K562 (cell line): ENCODE data around the gene CHN1. TPM values are rescaled to one million over a fixed set of nuclear protein-coding genes. Genes with fewer than 3 reads are reported as not detected.

ENCODE experiments used
- ATAC-seq: fragments of 200-7000 bp; cut with Tn5 transposase; 3 replicates; pipeline ENCODE4 v1.9.1; 2020; ENCODE audit warnings: moderate library complexity
- BruUV-seq: library from RNA; stranded (reverse); fragments of 400-500 nt; replicated peaks from 2 replicates; lab custom pipeline; 2021; lab: Mats Ljungman, UMichigan
- CTCF ChIA-PET: fragments of 300-600 bp; formaldehyde crosslinking; extraction: SDS; loops from one replicate; lab custom pipeline; 2021; ENCODE audit warnings: low intra/inter-chr PET ratio; lab: Yijun Ruan, JAX
- POLR2A ChIA-PET: fragments of 300-600, 350-650 bp; sonication (Branson Sonifier 250); formaldehyde crosslinking; extraction: SDS; loops from one replicate; lab custom pipeline; 2021; ENCODE audit warnings: antibody characterized with exemption, inconsistent platforms; lab: Yijun Ruan, JAX
- DNase-seq, 4 experiments: peaks; one replicate each; pipeline versions ENCODE4 v3.0.0 to v3.0.0-alpha.2; 2011 to 2018; ENCODE audit warnings: low spot score in 3 of 4, mixed read lengths in 3 of 4; ENCODE audit errors: extremely low read depth in 1 of 4
- FAIRE-seq: peaks from 2 replicates; lab custom pipeline; 2011; peaks lifted over from hg19 to GRCh38; lab: Jason Lieb, UNC
- H2AFZ ChIP-seq: 2 replicates; pipeline ENCODE4 v1.6.0; 2011; ENCODE audit warnings: low read depth, low read length, control low read depth, inconsistent platforms
- H3K27ac ChIP-seq: fragments of 200-600 bp; 3 replicates; pipeline ENCODE4 v1.8.0; 2011; ENCODE audit warnings: low read depth, mild to moderate bottlenecking, control low read depth, inconsistent platforms, low read length, moderate library complexity, mixed read lengths; ENCODE audit errors: extremely low read depth
- H3K27me3 ChIP-seq, 2 experiments: fragments of 300-600 bp in 1 of 2; 2 replicates in 1 of 2; 3 replicates in 1 of 2; pipeline versions ENCODE4 v1.6.0 to v1.8.0; 2011; ENCODE audit warnings: inconsistent platforms in 2 of 2, low read length in 2 of 2, mild to moderate bottlenecking in 1 of 2, mixed read lengths in 1 of 2, moderate library complexity in 1 of 2; ENCODE audit not compliant: control insufficient read depth in 2 of 2, insufficient read depth in 2 of 2
- H3K36me3 ChIP-seq: fragments of 300-600 bp; 3 replicates; pipeline ENCODE4 v1.8.0; 2011; ENCODE audit warnings: mild to moderate bottlenecking, low read length, inconsistent platforms; ENCODE audit not compliant: control insufficient read depth, insufficient read depth
- H3K4me1 ChIP-seq, 2 experiments: fragments of 200-600 bp in 1 of 2; replicated peaks in 1 of 2; 2 replicates in 1 of 2; 3 replicates in 1 of 2; pipeline versions ENCODE4 v1.5.1 to v1.8.0; 2011; ENCODE audit warnings: inconsistent platforms in 2 of 2, low read length in 2 of 2, mild to moderate bottlenecking in 1 of 2, mixed read lengths in 1 of 2, moderate library complexity in 1 of 2; ENCODE audit not compliant: control insufficient read depth in 2 of 2, insufficient read depth in 2 of 2
- H3K4me2 ChIP-seq: 2 replicates; pipeline ENCODE4 v1.6.1; 2011; ENCODE audit warnings: low read length, control low read depth, inconsistent platforms, mixed read lengths; ENCODE audit not compliant: insufficient read depth
- H3K4me3 ChIP-seq: fragments of 200-600 bp; sonication (generic), shearing (Covaris generic); 2 replicates; pipeline ENCODE4 v1.5.1; 2016; ENCODE audit warnings: control low read depth, inconsistent platforms
- H3K79me2 ChIP-seq: fragments of 200-600 bp; 3 replicates; pipeline ENCODE4 v1.8.0; 2011; ENCODE audit warnings: low read length, inconsistent platforms; ENCODE audit not compliant: control insufficient read depth, insufficient read depth
- H3K9ac ChIP-seq, 2 experiments: 2 replicates each; pipeline versions ENCODE4 v1.6.0 to v1.6.1; 2011; ENCODE audit warnings: low read depth in 2 of 2, low read length in 2 of 2, control low read depth in 1 of 2, inconsistent platforms in 1 of 2, mild to moderate bottlenecking in 1 of 2, mixed read lengths in 1 of 2; ENCODE audit not compliant: insufficient read depth in 1 of 2
- H3K9me1 ChIP-seq: one replicate; pipeline ENCODE4 v1.6.0; 2011; ENCODE audit warnings: inconsistent platforms, mild to moderate bottlenecking, low read length, moderate library complexity; ENCODE audit not compliant: control insufficient read depth, insufficient read depth
- H3K9me3 ChIP-seq: replicated peaks from 2 replicates; pipeline ENCODE4 v1.5.1; 2011; ENCODE audit warnings: low read depth, low read length, inconsistent platforms; ENCODE audit not compliant: control insufficient read depth, insufficient read depth
- H4K20me1 ChIP-seq: replicated peaks from 2 replicates; pipeline ENCODE4 v1.6.1; 2011; ENCODE audit warnings: low read length, inconsistent platforms, mixed read lengths; ENCODE audit not compliant: control insufficient read depth, insufficient read depth
- MEIS2 ChIP-seq: fragments of 450-650 bp; IDR thresholded peaks from 2 replicates; pipeline ENCODE4 v1.6.1; 2014; ENCODE audit warnings: mild to moderate bottlenecking; ENCODE audit not compliant: partially characterized antibody
- PBX2 ChIP-seq, 2 experiments: IDR thresholded peaks in 1 of 2; conservative IDR thresholded peaks in 1 of 2; 2 replicates each; pipeline ENCODE4 v1.6.1; 2016; ENCODE audit warnings: low read depth in 2 of 2, mild to moderate bottlenecking in 1 of 2, missing compliant biosample characterization in 1 of 2, missing genetic modification characterization in 1 of 2, moderate library complexity in 1 of 2
- PKNOX1 ChIP-seq: fragments of 450-650 bp; IDR thresholded peaks from 2 replicates; pipeline ENCODE4 v1.6.1; 2016
- TSHZ1 ChIP-seq: fragments of 250-450 bp; sonication (Bioruptor Pico); IDR thresholded peaks from 2 replicates; pipeline ENCODE4 v1.4.0; 2020; ENCODE audit warnings: mild to moderate bottlenecking, moderate library complexity
- WGBS: fragments of 100-300 bp; shearing (Covaris generic); methylation state at CpG from one replicate; pipeline ENCODE4 v1.1.6; 2016; ENCODE audit warnings: low coverage, mixed read lengths; ENCODE audit not compliant: insufficient coverage; ENCODE audit errors: missing lambda C conversion rate; 5-methylcytosine and 5-hydroxymethylcytosine counted together
- in situ Hi-C: fragments of 300-500 bp; cut with MboI; formaldehyde crosslinking; loops from 4 replicates; pipeline ENCODE4 v1.15.0; 2018; ENCODE audit warnings: inconsistent platforms, mixed read lengths
- intact Hi-C: fragments of 100-400 bp; cut with micrococcal nuclease; formaldehyde crosslinking; loops from 2 replicates; pipeline ENCODE4 v1.14.2; 2022
- polyA plus RNA-seq, 8 experiments: library from polyadenylated mRNA; depleted of rRNA in 4 of 8; stranded (reverse) in 5 of 8; unstranded in 3 of 8; fragments of >200 nt; fragmentation: Nextera tagmentation in 2 of 8; fragmentation: Illumina TruSeq in 1 of 8; extraction: Ambion mirVana in 2 of 8; extraction: Trizol in 1 of 8; gene quantifications; 2 replicates each; pipeline versions ENCODE4 v1.2.1 to v1.2.3, GENCODE V29; 2011 to 2014; ENCODE audit warnings: inconsistent platforms in 1 of 8, missing spikeins in 1 of 8
- total RNA-seq, 7 experiments: library from RNA; depleted of rRNA in 6 of 7; stranded (reverse); fragments of >200 nt in 6 of 7; fragmentation: Illumina TruSeq in 2 of 7; extraction: Trizol in 2 of 7; gene quantifications; 2 replicates each; pipeline versions ENCODE4 v1.2.1 to v1.2.3, GENCODE V29; 2011 to 2021; ENCODE audit warnings: low replicate concordance in 1 of 7

Gene CHN1
- total and polyA plus RNA-seq, 9 of the 15 experiments (the other 6 are each of a cell fraction or from before 2014, with no cell fraction given): 0.17 to 2.0 (median 0.87) TPM

GRCh38 chr2:174774886-174775285 is 230.3 kb downstream of the CHN1 start:
- Histone ChIP-seq H3K9me3 (no peaks in the 10 kb centered on the region), H3K4me2 (no peak overlapping the region), H3K9me1 (no peaks in the 10 kb centered on the region), H3K79me2 (no peaks in the 10 kb centered on the region), H3K4me1 (no peaks in the 10 kb centered on the region), H3K36me3 (no peaks in the 10 kb centered on the region), H3K27ac (no peak overlapping the region), H3K27me3 (peaks cover 6 to 26% of the 10 kb centered on the region in 2 experiments; a peak in 4 of 5 replicates), H4K20me1 (0 out of 2 replicates have a peak, but pooled peaks cover 7% of the 10 kb centered on the region), H2AFZ (no peak overlapping the region), H3K9ac (no peak overlapping the region), H3K4me3 (no peak overlapping the region)
- POLR2A ChIA-PET: interaction anchor here (1.0 kb wide), 1 partner anchor 18 kb away, joined by 5 read pairs; no protein-coding TSS in a partner anchor
- no peak for ATAC-seq
- CTCF ChIA-PET: no interaction called here
- intact Hi-C loops (loop anchor here (5.0 kb wide), 2 partner anchors 507 to 1322 kb away; partner anchors contain the start of gene HOXD12), in situ Hi-C loops (loop anchor here (10.0 kb wide), 1 partner anchor 210 kb away; no protein-coding TSS in a partner anchor)
- 1% methylated on average over 4 of the region's 4 CpGs for WGBS
- DNase-seq: no peak
- FAIRE-seq: no peak
- no TSS peak for BruUV-seq
- TF ChIP-seq PBX2 (CRISPR knock-in tag; IDR thresholded peaks at IDR 0.05; ENCODE audit: low read depth) (no peak), PBX2 (tag; conservative IDR thresholded peaks at IDR 0.05; ENCODE audit: low read depth) (peak; percentile 34; the same call in 1 of the 2 replicates), PKNOX1 (peak; percentile 61), TSHZ1 (CRISPR knock-in tag) (no peak), MEIS2 (peak; percentile 31)
